Fibroblast of lung (primary cell): ENCODE results near the gene ITGB3.

Experiments
- EZH2 ChIP-seq: IDR thresholded peaks from 2 replicates; pipeline ENCODE4 v1.5.1; 2012; ENCODE audit warnings: low read length, control low read depth, mild to moderate bottlenecking; ENCODE audit errors: missing control alignments
- TF ChIP-seq, protein P1 (sequence below), 2 donors: IDR thresholded peaks in 1 of 2; conservative IDR thresholded peaks in 1 of 2; 1 replicate in 1 of 2; 2 replicates in 1 of 2; pipeline ENCODE4 v1.5.1; 2011 to 2012; ENCODE audit warnings: low read length in 2 of 2, control low read depth in 1 of 2, inconsistent platforms in 1 of 2, low read depth in 1 of 2, mild to moderate bottlenecking in 1 of 2

DNA sequence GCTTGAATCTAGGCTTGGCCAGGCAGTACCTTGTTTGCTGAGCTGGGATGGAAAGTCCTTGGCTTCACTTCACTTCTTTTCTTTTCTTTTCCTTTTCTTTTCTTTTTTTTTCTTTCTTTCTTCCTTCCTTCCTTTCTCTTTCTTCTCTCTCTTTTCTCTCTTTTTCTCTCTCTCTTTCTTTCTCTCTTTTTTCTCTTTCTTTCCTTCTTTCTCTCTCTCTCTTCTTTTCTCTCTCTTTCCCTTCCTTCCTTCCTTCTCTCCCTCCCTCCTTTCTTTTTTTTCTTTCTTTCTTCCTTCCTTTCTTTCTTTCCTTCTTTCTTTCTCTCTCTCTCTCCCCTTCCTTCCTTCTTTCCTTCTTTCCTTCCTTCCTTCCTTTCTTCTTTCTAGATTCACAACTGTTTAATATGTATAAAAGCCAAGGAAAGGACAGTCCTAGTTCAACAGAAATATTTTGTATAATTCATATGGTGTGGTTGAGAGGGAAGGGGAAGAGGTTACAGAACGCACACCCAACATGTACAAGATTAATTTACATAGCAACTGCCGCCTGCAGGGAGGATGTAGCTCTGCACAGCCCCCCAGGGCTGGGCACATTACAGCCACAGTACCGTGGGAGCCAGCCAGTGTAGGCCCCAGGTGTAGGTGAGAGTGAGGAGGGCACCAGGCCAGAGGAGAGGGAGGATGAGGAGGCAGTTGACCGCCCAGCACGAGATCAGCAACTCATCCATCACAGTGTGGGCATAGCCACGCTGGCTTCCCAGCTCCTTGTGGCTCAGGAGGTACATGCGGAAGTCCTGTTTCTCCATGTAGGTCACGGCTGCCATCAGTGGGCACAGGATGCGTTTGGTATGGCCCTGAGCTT is 9.7 kb upstream of the ITGB3 start:
- TF ChIP-seq, protein P1, sequence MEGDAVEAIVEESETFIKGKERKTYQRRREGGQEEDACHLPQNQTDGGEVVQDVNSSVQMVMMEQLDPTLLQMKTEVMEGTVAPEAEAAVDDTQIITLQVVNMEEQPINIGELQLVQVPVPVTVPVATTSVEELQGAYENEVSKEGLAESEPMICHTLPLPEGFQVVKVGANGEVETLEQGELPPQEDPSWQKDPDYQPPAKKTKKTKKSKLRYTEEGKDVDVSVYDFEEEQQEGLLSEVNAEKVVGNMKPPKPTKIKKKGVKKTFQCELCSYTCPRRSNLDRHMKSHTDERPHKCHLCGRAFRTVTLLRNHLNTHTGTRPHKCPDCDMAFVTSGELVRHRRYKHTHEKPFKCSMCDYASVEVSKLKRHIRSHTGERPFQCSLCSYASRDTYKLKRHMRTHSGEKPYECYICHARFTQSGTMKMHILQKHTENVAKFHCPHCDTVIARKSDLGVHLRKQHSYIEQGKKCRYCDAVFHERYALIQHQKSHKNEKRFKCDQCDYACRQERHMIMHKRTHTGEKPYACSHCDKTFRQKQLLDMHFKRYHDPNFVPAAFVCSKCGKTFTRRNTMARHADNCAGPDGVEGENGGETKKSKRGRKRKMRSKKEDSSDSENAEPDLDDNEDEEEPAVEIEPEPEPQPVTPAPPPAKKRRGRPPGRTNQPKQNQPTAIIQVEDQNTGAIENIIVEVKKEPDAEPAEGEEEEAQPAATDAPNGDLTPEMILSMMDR (conservative IDR thresholded peaks at IDR 0.05 in 1 of 2, IDR thresholded peaks at IDR 0.05 in 1 of 2; ENCODE audit: low read depth in 1 of 2, low read length in 2 of 2), result no peak
- TF ChIP-seq EZH2, result no peak
